Measurements from ENCODE around the gene GNAI2.

GRCh38 chr3:50248387-50248786, 12.4 kb downstream of the GNAI2 start:
- no peak for TF ChIP-seq POLR2A (IDR thresholded peaks at IDR 0.05)
- TF ChIP-seq CTCF (IDR thresholded peaks at IDR 0.05), result no peak

Measured in transverse colon (tissue), 3 donors.